NCI-H460 (cell line): Measurements from ENCODE around the gene NID1. TPM values are rescaled to one million over a fixed set of nuclear protein-coding genes. Genes with fewer than 3 reads are reported as not detected.
"Not testable (repeated sequence)": the region's sequence is repeated elsewhere in the genome, so short reads cannot be mapped to it uniquely, and the experiment has no call there.

Experiments
- DNase-seq: peaks from one replicate; pipeline ENCODE4 v3.0.0-alpha.2; 2016; ENCODE audit warnings: low read depth; ENCODE audit errors: extremely low read depth
- total RNA-seq: library from RNA; depleted of rRNA; stranded (reverse); fragments of >200 nt; shearing (Covaris generic); gene quantifications from 2 replicates; pipeline ENCODE4 v1.2.3, GENCODE V29; 2014

The NID1 gene
- total RNA-seq, 1 experiment from 2014 or later: 0.15 TPM

DNA sequence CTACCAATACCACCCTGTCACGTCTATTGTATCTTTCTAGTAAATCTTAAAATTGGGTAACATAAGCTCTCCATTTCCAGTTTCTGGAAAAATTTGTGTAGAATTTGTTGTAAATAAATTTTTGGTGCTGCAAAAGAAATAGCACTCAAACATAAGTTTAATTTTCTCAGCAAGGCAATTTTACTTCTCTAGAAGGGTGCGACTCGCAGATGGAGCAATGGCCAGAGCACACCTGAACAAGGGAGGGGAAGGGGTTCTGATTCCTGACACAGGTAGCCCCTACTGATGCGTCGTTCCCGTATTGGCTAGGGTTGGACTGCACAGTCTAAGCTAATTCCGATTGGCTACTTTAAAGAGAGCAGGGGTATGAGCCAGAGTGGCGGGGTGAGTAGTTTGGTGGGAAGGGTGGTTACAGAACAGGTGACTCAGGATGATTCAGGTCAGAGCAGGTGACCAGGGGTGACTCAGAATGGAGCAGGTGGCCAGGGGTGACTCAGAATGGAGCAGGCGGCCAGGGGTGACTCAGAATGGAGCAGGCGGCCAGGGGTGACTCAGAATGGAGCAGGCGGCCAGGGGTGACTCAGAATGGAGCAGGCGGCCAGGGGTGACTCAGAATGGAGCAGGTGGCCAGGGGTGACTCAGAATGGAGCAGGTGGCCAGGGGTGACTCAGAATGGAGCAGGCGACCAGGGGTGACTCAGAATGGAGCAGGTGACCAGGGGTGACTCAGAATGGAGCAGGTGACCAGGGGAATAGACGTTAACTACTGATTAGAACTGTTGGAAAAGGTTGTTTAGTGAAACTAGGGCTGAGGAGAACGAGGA, 32.0 kb upstream of the NID1 start:
- peak; percentile 45 for DNase-seq

DNA sequence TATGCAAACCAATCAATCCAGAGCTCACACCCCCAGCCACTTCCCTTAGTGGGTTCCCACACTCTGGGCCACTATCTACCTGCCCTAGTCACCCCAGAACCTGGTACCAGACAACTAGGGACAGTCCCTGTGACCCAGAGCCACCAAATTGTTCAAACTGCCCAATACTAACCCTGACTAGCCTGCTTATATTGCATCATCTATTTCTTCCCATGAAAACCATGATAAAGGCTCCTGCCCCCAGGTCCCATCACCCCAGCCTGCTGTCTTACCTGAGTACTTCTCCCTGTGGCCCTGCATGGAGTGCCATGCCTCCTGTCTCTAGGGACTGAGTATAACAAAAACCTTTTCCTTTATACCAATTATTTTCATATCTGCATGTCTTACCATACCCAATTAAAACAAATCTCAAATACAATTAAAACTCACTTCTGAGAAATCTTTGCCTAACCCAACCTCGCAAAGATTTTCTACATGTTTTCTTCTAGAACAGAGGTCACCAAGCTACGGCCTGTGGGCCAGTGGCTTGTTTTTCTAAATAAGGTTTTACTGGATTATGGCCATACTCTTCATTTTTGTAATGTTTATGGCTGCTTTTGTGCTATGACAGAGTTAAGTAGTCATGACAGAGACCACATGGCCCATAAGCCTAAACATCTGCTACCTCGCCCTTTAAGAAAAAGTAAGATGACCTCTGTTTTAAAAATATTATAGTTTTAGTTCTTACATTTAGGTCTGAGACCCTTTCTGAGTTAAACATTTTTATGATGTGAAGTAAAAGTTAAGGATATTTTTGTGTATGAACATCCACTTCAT, 31.0 kb upstream of the NID1 start:
- DNase-seq: no peak

DNA sequence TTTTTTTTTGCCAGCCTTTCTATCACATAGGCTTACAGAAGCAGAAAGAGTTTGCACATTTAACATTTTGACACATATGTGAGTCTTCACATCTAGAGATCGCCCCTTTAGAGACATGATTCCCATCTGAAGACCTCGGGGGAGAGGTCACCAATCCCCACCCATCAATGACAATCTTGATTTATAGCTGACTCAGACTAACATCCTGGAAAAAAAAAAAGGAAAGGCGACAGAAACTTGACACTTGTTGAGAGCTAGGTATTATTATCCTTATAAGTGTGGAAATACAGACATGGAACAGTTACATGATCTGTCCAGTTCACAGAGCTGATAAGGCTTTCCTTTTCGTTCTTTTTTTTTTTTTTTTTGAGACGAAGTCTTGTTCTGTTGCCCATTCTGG, 28.0 kb upstream of the NID1 start:
- no peak for DNase-seq

DNA sequence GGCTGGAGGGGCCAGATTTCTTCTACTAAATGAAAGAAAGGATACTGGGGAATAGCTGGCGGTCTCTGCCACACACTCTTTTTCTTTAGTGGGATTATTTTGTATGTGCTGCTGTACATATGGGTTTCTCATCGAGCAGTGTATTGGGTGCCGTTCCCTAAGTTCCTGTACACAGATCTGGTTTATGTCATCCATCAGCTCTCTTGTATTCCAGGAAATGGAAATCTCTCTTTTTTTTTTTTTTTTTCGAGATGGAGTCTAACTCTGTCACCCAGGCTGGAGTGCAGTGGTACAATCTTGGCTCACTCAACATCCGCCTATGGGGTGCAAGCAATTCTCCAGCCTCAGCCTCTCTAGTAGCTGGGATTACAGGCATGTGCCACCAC, 27.0 kb upstream of the NID1 start:
- DNase-seq: no peak

DNA sequence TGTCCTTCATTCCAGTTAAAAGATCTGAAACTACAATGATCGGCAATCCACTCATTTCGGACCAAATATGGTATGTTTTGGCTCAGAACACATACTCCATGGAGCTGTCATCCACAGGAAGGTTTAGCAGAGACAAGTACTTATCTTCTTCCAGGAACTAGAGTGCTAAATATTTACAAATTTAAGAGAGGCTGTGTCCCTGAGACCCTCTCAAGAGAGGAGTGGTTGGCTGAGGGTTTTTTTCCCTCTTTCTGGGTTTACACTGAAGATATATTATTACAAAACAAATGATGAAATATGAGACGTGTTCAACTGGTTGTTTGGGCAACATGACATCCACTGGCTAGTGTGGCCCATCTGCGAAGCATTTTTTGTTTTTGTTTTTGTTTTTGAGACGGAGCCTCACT, 25.9 kb upstream of the NID1 start:
- no peak for DNase-seq

DNA sequence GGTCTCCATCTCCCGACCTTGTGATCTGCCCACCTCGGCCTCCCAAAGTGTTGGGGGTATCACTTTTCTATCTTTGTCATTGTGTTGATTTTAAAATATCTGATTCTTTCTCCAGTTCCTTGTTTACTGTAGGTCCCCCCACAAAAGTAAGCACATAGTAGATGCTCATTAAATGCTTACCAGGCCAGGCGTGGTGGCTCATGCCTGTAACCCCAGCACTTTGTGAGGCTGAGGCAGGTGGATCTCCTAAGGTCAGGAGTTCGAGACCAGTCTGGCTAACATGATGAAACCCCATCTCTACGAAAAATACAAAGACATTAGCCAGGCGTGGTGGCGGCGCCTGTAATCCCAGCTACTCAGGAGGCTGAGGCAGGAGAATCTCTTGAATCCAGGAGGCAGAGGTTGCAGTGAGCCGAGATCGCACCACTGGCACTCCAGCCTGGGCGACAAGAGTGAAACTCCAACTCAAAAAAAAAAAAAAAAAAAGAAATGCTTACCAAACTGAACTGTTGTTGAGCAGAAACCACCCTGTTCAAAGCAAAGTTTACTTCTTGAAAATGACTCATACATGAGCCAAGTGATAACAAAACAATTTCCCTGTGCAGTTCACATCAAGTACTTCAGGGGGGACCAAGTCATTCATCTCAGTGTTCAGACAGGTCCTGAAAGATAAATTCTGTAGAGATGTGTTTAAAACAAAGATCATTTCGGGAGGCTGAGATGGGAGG, 24.3 kb upstream of the NID1 start:
- DNase-seq: no peak

DNA sequence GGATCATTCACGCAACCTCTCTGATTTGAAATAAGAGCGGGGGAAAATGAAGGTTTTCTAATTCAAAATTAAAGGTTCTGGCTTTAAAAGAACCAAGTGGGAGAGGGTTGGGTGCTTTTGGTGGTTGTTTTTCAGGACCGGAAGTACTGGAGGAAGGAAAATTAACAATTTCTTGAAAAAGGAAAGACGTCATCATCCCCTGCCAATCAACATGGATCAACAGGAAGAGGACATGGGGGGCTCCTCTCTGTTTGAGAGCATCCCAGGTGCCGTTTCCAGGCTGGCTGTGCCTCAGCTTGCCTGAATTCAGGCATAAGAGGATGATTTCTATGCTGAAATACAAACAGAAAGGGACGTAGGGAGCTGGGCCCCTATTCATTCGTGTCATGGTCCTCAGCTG, 21.6 kb upstream of the NID1 start:
- no peak for DNase-seq

DNA sequence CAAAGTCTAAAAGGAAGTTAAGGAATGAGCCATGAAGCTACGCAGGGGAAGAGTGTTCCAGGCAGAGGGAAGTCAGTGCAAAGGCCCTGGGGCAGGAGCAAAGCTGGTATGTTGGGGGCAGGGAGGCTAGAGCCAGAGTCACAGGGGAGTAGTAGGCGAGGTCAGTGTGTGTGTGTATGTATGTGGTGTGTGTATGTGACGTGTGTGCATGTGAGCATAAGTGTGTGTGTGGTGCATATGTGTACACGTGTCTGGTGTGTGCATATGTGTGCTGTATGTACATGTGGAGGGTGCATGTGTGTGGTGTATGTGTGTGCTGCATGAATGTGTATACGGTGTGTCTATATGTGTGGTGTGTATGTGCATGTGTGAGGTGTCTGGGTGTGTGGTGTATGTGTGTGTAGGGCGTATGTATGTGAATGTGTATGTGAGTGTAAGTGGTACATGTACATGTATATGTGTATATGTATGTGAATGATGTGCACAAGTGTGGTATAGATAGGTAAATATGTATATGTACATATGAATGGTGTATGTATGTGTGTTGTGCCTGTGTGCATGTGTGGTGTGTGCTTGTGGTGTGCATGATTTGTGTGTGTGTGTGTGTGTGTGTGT, 20.8 kb upstream of the NID1 start:
- DNase-seq: no peak

DNA sequence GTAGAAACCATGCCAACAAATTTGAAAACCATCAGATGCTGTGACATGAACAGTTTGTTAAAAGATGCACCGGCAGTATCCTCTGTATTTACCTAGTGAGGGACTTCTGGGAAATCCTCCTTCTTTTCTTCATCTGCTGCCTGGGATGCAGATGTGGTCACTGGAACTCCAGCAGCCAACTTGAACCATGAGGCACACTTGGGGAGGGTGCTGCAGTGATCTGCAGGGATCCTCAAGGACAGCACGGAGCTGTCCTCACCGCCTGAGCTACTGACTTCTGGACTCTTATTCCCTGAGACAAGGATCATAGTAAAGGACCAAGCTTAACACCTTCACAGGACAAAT, 19.5 kb upstream of the NID1 start:
- no peak for DNase-seq

DNA sequence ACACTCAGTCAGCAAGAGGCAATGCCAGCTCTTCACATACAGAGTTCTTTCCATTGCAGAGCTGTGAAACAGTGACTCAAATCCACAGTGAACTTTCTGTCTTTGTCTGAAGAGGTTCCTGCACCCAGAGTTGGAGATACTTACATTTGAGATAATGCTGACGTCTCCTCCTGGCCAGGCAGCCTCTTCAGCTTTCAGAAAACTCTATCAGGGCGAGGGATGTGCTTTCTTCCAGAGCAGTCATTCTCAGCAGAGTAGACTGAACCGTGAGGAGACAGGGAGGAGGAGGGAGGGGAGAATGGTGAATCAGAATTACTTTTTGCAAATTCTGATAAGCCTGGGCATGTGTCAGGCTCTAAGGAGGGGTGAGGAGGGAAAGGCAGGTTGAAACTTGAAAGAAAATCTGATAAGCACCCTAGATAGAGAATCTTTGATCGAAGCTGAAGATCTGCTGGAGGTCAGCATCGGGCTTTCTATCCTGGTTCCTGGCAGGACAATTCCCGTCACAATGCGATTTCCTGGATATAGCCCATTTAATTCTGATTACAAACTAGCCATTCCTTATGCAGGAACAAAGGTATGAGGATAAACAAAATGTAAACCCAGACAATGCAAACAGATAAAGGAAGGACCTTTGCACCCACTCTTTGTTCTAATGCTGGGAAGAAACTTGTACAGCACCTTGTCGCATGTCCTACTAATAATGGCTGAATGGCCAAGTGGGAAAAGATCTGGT, 18.9 kb upstream of the NID1 start:
- DNase-seq: no peak

DNA sequence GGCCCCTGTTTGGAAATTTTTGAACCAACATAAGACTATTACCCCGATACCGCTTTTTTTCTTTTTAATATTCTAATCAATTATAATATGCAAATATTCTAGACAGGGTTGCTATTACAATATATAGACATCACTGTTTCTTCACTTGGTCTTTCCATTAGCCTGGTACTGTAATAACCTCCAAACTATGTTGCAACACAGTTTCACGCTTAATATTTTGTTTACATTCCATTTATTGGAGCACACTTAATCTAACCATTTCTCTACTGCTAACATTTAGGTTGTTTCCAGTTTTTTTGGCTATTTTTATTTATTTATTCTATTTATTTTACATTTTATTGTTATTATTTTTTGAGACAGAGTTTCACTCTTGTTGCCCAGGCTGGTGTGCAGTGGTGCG, 17.6 kb upstream of the NID1 start:
- no peak for DNase-seq

DNA sequence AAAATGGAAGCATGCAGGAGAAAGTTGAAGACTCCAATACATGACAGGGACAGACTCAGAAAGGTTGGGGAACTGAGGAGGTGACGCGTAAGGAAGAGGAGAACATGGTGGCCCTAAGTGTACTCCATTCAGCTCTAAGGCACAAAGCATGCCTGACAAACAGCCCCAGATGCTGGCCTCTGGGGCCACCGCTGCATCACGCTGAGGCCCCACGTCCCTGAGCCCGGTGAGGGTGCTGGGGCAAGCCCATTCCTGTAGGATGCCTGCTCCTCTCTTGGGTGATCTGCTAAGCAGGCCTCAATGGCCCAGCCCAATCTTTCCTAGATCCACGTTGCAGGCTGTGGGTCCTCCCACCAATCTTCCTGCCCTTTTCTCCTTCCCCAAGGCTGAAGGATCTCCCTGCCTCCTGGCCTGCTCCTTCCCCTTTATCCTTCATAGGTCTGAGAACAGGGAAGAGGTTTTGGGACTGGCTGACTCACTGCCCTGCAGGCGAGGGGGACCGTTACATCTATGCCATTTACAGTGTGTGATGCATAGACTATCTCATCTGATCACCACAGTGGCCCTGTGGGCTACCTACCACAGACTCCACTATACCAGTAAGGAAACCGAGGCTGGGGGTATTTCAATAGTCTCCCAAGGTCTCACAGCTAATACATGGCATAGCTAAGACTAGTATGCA, 16.8 kb upstream of the NID1 start:
- DNase-seq: no peak

DNA sequence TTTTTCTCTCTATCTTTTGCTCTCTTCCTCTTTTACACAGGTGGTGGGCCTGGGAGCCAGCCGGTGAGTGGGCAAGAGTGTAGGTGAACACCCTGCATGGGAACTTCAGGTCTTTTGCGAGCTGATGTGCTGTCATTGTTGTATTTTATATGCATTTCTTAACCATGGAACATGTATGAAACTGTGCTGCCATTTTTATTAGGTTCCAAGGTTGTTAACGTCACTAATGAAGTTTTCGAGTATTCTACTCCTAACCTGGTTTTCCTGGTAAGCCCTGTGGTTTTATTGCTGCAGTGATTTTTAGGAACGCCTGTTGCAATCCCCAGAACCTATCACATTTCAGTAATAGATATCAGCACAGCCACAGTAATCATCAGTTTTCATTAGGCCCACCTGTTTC, 14.8 kb upstream of the NID1 start:
- DNase-seq: no peak

DNA sequence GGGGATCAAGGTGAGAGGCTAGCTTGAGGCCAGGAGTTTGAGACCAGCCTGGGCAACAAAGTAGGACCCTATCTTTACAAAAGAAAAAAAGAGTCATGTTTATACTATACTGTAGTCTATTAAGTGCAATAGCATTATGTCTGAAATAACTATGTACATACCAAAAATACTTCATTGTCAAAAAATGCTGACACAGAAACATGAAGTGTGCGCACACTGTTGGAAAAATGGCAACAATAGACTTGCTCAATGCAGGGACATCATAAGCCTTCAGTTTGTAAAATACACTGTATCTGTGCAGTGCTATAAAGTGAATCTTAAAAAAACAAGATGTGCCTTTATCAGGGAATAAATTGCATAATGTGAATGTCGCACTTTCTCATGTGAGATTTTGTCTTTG, 14.1 kb upstream of the NID1 start:
- DNase-seq: no peak

DNA sequence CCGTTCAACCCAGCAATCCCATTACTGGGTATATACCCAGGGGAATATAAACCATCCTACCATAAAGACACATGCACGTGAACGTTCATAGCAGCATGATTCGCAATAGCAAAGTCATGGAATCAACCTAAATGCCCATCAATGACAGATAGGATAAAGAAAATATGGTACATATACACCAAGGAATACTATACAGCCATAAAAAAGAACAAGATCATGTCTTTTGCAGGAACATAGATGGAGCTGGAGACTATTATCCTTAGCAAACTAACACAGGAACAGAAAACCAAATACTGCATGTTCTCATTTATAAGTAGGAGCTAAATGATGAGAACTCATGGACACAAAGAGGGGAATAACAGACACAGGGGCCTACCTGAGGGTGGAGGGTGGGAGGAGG, 13.2 kb upstream of the NID1 start:
- DNase-seq: not testable (repeated sequence)

DNA sequence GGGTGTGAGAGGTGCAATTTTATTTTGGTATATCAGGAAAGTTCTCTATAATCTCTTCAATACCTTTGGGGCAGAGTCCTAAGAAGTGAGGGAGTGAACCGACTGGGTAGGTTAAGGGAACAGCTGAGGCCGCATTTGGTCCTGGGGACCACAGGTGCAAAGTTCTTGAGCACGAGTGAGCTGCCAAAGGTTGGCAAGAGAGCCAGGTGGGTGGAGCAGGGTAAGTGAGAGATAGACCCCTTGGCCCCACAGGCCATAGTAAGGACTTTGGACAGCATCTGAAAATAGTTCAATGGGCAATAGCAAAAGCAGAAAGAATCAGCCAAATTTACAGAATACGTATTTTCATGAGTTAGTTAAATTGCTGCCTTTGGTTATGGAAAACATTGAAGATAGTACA, 11.0 kb upstream of the NID1 start:
- no peak for DNase-seq

DNA sequence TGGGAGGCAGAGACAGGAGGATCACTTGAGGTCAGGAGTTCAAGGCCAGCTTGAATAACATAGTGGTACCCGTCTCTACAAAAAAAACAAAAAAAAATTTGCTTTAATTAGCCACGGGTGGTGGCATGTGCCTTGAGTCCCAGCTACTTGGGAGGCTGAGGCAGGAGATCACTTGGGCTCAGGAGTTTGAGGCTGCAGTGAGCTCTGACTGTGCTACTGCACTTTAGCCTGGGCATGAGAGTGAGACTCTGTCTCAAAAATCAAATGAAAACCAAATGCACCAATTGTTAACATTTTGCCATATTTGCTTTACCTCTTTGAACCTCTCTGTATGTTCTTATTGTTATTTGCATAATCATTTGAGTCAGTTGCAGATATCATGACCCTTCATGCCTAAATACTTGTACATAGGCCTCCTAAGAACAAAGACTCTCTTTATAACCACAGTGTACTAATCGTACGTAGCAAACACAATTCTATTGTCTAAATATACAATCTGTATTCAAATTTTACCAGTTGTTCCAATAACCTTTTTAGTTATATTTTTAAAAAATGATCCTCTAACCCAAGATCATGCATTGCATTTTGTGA, 8.5 kb upstream of the NID1 start:
- DNase-seq: no peak

DNA sequence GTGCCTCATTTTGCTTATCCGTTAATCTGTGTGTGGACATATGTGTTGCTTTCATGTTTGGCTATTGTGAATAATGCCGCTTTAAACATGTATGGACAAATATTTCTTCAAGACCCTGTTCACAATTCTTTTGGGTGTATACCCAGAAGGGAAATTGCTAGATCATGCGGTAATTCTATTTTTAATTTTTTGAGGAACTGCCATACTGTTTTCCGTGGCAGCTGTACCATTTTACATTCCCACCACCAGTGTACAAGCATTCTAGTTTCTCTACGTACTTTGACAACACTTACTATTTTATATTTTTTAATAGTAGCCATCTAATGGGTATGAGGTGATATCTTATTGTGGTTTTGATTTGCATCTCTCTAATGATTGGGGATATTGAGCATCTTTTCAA, 7.1 kb upstream of the NID1 start:
- DNase-seq: no peak

DNA sequence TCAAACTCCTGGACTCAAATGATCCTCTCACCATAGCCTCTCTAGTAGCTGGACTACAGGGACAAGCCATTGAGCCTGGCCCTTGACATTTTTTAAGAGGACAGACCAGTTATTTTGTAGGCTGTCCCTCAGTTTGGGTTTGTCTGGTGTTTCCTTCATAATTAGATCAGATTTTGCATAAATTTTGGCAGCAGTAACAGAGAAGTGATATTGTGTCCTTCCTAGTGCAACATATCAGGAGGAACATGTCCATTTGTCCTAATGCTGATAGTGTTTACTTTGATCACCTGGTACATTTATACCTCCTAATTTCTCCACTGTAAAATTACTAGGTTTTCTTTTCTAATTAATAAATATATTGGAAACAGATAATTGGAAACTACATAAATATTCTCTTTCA, 5.9 kb upstream of the NID1 start:
- DNase-seq: no peak

DNA sequence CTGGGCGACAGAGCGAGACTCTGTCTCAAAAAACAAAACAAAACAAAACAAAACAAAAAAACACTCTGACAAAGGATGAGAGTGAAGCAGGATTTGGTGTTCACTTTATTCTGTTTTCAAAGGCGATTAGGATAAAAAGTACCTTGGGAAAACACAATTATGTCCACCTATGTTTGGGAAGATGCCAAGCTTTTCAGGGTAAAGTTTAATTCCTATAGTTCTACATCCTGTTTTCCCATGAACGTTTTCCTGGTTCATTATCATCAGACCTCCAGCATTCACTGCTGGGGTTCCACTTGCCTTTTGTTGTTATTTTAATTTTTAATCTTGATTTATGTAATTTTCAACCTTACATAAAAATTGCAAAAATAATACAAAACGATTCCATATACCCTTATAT, 4.9 kb upstream of the NID1 start:
- no peak for DNase-seq
